ENCODE results near the gene NDUFB7.
"Not testable (repeated sequence)": the region's sequence is repeated elsewhere in the genome, so short reads cannot be mapped to it uniquely, and the experiment has no call there.

Gene NDUFB7

DNA sequence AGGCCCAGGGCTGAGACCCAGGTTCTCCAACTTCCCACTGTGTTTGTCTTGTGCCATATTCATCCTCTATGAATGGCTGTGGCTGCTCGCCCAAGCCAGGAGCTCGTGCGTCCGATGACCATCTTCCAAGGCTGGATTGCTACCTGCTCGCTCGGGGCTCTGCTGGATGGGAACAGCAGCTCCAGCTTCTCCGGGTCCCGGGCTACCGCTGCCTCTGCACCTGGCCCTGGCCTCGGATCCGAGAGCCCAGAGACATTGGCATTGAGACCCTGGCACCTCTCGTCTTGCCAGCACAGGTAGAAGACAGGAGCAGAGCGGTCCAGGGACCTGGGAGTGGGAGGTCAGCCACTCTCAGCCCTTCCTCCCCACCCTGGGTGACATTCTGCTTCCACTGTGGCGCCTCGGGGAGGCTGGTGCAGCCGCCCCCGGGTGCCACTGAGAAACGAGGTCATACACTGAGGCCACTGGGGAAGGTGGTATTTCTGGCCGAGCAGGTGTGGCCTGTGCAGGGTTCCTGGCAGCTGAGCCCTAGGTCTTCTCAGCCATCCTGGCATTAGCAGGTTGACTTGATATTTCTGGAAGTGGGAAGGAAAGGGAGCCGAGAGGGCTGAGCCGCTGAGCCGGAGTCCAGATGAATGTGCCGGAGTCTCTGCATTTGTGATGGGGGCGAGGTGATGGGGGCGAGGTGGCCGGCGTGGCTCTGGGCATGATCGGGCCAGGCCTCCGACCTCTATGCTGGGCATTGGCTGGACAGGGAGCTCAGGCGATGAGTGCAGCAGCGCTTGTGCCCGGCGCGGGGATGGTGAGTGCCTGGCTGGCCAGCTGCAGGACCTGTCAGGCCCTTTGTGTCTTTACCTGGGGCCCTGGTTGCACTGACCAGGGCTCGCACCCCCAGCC is 18.6 kb downstream of the NDUFB7 start:
- DNase-seq, result no peak

DNA sequence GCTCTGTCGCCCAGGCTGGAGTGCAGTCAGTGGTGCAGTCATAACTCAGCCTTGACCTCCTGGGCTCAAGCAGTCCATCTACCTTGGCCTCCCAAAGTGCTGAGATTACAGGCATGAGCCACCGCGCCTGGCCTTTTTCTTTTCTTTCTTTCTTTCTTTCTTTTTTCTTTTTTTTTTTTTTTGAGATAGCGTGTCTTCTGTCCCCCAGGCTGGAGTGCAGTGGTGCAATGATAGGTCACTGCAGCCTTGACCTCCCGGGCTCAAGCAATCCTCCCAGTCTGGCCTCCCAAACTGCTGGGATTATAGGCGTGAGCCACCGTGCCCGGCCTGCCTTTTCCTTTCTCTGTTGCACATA is 19.9 kb downstream of the NDUFB7 start:
- not testable (repeated sequence) for DNase-seq

- peak; percentile 71 for DNase-seq
Observed at GRCh38 chr19:14551134-14552005, 20.5 kb downstream of the NDUFB7 start.

- DNase-seq, result no peak
Observed at GRCh38 chr19:14550201-14550754, 21.6 kb downstream of the NDUFB7 start.

GRCh38 chr19:14545716-14546082 is 26.2 kb downstream of the NDUFB7 start:
- no peak for DNase-seq

- no peak for DNase-seq
Observed at GRCh38 chr19:14544977-14545715, 26.7 kb downstream of the NDUFB7 start.

- no peak for DNase-seq
Observed at GRCh38 chr19:14544047-14544446, 27.8 kb downstream of the NDUFB7 start.

- DNase-seq, result no peak
Observed at GRCh38 chr19:14542711-14543328, 29.0 kb downstream of the NDUFB7 start.

- DNase-seq, result not testable (repeated sequence)
Observed at GRCh38 chr19:14541979-14542378, 29.9 kb downstream of the NDUFB7 start.

- DNase-seq, result no peak
Observed at GRCh38 chr19:14540741-14541525, 30.9 kb downstream of the NDUFB7 start.

GRCh38 chr19:14536926-14537692 is 34.8 kb downstream of the NDUFB7 start:
- DNase-seq, result peak; percentile 48

DNA sequence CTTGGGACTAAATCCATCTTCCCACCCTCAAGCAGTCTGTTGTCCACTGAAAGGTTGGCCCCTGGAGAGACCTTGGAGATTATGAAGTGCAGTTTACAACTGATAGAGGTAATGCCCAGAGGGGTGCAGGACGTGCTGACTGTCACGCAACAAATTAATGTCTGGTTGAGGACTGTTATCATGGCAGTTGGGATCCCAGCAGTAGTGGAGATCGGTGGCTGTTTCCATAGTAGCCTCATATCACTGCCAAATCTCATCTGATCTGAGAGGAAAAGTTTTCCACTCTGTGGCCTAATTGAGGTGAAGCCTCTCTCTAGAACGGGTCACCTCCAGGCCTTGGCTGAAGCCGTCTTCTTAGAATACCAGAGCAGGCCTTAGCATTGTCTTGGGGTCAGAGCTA is 38.4 kb downstream of the NDUFB7 start:
- no peak for DNase-seq

DNA sequence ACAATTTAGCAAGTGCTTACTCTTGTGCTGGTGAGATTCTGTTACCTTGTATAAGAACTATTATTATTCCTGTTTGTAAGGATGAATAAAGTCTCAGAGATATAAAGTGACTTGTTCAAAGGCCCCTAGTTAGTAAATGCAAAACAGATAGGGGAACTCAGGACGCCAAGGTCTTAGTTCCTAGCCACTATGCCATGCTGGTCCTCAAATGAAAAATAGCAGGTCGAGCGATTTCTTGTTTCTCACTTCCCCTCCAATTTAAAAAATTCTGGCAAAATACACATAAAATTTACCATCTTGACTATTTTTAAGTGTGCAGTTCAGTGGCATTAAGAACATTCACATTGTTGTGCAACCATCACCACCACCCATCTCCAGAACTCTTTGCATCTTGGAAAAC is 41.4 kb downstream of the NDUFB7 start:
- no peak for DNase-seq

- DNase-seq, result no peak
Observed at GRCh38 chr19:14530005-14530348, 41.9 kb downstream of the NDUFB7 start.

DNA sequence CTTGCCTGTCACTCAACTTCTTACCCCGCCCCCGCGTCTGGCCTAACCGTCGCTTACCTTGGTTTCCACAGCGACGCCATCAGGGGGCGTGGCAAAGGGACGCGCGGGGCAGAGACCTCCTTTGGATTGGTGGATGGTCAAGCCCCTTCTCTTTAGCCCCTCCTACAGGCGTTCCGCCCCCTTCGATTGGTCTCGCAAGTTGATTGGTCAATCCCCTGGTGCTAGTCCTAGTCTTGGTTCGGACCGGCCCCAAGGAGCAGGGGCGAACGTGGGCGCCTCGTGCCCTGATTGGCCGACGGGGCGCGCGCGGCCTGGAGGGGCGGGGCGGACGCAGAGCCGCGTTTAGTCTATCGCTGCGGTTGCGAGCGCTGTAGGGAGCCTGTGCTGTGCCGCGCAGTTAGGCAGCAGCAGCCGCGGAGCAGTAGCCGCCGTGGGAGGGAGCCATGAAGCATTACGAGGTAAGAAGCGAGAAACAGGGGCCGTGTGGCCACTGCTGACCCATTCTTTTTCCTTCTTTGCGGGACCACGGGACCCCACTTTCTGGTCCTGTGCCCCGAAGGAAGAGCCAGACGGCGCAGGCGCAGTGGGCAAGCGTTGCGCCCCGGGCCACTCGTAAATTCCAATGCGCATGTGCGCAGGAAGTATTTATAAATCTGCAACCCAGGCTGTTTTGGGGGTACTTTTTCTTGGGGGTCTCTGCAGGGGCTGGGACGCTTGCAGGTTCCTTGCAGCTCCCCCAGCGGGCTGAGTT is 42.4 kb downstream of the NDUFB7 start, which contains the start of gene TECR:
TECR (plus strand) TSS at position 341 of the 751 bp plus-strand sequence; CDS start at position 444, 103 bp downstream.
- peak; percentile 100 for DNase-seq

DNA sequence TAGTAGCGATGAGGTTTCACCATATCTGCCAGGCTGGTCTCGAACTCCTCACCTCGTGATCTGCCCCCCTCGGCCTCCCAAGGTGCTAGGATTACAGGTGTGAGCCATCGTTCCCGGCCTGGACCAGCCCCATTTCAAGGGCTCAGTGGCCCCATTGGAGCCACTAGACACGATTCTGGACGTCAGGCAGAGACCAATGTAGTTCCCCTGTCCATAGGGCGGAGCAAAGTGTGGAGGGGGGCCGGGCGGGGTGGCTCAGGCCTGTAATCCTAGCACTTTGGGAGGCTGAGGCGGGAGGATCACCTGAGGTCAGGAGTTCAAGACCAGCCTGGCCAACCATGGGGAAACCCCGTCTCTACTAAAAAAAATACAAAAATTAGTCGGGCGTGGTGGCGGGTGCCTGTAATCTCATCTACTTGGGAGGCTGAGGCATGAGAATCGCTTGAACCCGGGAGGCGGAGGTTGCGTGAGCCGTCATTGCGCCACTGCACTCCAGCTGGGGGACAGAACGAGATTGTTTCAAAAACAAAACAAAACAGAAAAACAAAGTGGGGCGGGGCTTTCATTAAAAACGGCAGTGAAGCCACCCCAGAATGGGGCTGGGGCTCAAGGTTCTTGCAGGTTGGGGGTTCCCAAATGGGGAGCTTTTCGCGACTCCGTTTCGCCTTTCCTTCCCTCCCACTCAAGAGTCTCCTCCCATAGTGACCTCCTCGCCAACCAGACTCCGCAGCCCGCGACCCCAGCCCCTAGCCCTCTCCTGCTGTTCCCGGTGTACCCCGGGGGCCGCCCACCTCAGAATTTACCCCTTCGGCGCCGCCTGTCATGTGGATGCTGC is 43.2 kb downstream of the NDUFB7 start:
- no peak for DNase-seq

GRCh38 chr19:14526423-14526822 is 45.4 kb downstream of the NDUFB7 start:
- no peak for DNase-seq

GRCh38 chr19:14525729-14526128 is 46.1 kb downstream of the NDUFB7 start:
- no peak for DNase-seq

GRCh38 chr19:14520543-14520942 is 51.3 kb downstream of the NDUFB7 start:
- DNase-seq, result no peak
